GM19455 (cell line): ENCODE data around the gene CYP39A1.

Experiments used
- ATAC-seq: cut with Tn5 transposase; IDR thresholded peaks from one replicate; pipeline ENCODE4 v1.9.1; 2021; ENCODE audit not compliant: unreplicated experiment

The CYP39A1 gene

DNA sequence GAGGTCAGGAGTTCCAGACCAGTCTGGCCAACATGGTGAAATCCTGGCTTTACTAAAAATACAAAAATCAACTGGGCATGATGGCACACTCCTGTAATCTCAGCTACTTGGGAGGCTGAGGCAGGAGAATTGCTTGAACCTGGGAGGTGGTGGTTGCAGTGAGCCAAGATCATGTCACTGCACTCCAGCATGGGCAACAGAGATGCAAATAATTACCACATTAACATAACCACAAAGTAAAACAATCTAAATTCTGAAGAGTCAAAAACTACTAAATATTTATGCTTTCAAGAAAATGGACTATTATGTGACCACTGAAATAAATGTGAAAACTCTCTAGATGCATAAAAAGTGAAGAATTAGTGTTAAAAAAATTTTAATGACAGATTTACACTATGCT lies 59.9 kb downstream of the CYP39A1 start:
- no peak for ATAC-seq

DNA sequence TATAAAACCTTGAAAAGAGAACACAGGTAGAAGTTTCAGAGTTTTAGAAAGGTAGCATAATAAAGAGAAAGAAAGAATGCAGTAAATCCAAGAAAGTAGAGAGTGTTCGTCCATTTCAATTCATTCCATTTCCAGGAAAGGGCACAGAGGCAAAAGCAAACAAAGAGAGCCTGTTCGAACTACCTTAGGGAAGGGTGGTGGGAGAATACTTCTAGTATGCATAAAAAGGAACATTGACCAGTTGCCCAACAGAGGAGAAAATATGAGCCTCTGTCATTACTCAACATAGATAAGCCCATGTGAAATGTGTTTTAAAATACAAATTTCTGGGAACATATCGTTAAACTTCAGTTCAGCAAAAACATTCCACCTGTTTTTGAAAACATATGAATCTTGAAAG lies 60.6 kb downstream of the CYP39A1 start:
- no peak for ATAC-seq

DNA sequence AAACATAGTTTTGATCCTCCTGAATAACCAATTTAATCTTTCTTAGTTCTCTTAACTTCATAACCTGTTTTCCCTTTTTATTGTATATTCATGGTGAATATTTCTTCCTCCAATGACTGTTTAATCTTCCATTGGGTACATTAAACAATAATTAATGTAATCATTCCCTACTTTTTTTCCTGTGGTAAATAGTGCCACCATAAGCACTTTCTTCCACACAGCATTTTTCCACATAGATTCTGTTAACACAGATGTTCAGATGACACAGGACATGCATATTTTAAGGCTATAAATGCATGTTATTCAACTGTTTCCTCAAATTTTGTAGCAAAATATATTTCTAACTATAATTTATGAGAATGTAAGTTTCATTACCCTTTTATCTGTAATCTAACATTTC lies 61.9 kb downstream of the CYP39A1 start:
- ATAC-seq: no peak

DNA sequence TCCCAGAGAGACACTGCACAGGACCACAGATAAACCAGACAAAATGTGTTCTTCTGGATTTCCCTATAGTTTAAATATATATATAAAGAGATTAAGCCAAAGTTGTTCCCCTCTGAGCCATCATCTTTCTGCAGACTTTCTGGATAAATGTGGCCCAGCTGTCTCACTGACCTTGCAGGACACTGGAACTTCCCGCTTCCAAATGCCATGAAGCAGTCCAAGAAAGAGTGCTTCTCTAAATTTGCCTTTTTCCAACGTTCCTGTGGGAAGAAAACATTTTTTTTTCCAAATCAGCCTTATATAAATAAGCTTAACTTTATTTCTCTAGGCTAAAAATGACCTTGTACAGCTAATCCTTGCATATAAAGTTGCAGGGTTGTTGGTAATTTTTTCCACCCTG lies 65.7 kb downstream of the CYP39A1 start:
- ATAC-seq: no peak

DNA sequence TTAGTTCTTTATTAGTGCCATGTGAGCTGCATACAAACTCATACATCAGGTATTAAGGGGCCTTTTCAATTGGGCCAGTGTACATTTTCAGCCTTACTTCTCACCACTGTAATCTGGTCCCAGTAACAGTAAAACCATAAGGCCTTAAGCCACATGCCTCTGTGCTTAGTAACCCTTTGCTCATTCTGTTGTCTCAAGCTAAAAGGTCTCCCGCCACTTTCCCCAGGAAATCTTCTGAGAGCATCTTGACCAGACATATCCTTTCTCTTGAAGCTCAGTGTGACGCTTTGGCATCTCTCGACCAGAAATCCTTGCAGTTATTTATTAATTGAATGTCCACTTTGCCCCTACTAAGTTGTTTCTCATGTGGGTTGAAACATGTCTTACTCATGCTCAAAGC lies 68.0 kb downstream of the CYP39A1 start:
- no peak for ATAC-seq

DNA sequence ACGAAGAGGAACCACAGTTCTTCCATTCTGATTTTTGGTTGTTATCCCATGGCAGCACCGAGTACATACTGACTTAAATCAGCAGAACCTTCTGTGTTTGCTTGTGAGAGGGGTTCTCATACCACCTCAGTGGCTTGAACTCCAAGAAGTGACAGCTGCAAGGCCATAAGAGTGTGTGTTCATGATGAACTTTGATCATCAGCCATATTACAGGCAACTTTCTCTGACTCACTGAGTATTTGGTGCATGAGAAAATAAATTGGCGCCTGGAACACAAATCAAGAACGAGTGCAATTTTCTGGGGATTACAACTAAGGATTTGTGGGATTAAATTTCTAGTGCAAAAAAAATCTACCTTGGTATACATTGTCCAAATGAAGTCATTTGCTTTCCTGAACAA lies 68.9 kb downstream of the CYP39A1 start:
- ATAC-seq: no peak

DNA sequence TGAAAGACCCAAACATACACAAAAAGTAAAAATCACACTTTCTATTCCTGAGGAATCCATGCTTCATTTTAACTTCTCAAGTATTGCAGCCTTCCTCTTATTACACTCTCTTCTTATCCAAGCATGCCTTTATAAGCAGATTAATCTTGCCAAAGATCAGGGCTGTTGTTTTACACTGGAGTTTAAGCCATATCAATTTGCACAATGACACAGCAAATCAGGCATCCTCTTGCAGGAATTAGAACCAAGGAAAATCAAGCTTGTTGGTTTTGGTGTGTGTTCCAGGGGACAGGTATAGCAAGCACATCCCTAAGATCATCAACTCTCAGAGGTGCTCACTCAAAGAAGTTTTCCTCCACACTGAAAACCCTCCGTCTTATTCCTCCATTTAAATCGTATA lies 69.5 kb downstream of the CYP39A1 start:
- no peak for ATAC-seq

DNA sequence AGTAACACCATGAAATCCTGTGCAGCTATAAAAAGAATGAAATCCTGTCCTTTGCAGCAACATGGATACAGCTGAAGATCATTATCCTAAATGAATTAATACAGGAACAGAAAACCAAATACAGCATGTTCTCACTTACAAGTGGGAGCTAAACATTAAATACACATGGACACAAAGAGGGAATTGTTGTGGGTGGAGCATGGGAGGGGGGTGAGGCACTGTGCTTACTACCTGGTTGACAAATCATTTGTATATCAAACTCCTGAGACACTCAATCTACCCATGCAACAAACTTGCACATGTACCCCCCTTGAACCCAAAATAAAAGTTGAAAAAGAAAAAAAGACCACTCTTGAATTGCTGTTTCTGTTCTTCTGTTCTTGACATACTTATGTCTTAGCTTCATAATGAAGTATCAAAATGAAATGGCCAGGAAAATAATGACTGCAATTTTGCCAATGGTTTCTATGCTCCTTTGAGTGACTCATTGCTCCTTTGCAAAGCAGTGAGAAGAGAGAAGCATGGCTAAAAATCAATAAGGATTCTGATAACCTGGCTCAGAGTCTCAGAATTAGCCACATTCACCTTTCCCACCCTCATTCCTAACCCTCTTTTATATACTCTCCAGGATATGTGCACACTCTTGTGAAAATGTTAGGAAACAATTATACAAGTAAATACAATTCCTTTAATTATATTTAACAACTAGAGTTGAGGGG lies 71.0 kb downstream of the CYP39A1 start:
- no peak for ATAC-seq

DNA sequence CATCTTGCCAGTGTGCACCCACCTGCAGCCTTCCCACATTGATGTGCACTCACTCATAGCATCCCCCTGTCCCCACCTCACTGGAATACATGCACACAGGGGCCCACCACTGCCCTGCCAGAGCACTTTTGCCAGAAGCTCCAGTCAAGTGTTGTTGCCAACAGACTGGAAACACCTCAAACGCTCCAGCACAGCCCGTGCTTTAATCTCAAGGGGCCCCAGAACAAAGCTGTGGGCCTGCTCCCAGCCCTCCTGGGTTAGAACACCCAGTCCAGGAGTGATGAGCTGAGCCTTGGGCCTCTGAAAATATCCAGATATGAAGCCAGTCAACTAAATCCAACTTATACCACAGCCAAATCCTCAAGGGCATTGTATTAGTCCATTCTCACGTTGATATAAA lies 77.1 kb downstream of the CYP39A1 start:
- no peak for ATAC-seq

DNA sequence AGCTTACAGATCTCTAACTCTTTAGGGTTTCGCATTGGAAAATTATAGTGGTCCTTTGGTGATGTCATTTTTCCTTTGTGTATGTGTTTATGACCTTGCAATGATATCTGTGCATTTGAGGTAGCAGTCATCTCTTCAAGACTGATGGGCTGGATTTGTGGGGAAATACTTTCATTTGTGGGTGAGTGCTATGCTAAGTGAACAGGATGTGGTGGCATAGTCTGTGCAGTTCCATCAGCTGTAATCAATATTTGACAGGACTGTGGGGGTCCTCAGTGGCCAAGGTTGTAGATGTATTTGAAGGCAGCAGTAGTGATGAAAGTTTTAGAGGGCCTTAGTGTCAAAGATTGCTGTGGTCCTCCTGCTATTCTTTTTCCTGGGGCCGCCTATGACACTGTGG lies 79.5 kb downstream of the CYP39A1 start:
- ATAC-seq: no peak

DNA sequence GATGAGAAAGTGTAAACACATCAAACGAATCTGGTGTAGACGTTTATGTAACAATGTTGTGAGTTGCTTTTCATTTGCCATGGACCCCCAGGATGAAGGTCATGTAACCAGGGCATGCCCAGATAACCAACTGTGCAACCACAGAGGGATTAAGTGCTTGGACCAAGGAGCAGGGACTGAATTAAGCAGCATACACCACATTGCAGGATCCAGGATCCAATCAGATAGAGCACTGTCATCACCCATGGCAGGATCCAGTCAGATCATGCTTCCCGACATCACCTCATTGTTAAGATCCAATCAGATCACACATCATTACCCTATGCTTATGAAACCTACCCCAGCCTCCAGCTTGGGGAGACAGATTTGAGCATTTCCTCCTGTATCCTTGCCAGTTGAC lies 87.1 kb downstream of the CYP39A1 start:
- ATAC-seq: no peak

DNA sequence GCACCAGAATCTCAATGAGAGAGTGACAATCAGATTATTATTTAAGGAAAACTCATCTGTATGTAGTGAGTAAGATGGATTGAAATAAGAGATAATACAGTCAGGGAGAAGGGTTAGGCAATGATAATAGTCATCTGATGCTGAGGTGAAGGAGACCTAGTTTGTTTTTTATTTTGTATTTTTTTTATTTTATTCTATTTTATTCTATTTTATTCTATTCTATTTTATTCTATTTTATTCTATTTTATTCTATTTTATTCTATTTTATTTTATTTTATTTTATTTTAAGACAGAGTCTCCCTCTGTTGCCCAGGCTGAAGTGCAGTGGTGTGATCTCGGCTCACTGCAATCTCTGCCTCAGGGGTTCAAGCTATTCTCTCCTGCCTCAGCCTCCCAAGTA lies 88.7 kb downstream of the CYP39A1 start:
- no peak for ATAC-seq

DNA sequence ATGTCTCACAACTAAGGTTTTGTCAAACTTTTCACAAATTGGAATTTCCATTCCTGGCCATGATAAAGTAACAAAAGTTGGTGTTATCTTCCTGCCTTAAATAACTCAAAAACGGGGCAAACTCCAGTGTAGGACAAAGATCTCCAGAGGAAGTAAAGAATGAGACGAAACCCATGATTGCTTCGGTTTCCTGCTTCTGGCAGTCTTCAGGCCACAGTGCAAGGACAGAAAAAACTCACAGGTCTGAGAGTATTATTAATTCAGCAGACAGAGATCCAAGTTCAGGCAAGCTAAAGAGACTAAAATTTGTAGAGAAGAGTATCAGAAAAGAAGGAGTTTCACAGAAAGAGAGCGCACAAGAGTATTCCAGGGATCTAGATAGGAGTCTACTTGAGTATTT lies 96.6 kb downstream of the CYP39A1 start:
- no peak for ATAC-seq

DNA sequence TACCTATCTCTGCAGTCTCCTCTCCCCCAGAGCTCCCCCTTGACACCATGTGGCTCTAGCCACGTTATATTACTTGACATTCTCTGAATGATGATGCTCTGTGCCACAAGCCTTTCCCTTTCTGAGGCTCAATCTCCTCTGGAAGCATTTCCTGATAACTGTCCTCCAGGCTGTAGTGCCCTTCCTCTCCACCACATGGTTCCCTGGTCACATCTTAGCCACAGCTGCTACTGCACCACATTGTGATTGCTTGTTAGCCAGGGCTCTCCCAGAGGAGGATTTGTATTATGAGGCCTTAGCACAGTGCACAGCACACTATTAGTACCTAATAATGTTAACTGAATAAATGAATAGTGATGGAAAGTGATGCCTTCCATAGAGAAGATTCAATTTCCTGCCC lies 97.5 kb downstream of the CYP39A1 start:
- no peak for ATAC-seq

DNA sequence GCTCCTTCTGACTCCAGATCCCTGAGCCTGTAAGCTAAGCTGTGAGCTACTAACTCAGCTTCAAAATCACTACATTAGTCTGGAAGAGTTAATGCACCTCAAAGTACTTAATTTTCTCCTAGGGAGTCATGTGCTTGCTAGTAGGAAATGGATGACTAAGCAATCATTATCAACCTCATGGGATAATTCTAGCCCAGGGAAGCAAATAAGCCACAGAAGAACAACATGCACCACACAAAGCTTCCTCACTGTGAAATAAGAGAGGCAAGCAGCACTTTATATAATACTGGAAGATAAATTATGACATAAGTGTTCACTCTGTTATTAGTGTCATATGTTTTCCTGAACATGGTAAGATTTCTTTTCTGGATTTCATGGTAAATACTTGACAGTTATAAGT lies 103.5 kb downstream of the CYP39A1 start:
- no peak for ATAC-seq

DNA sequence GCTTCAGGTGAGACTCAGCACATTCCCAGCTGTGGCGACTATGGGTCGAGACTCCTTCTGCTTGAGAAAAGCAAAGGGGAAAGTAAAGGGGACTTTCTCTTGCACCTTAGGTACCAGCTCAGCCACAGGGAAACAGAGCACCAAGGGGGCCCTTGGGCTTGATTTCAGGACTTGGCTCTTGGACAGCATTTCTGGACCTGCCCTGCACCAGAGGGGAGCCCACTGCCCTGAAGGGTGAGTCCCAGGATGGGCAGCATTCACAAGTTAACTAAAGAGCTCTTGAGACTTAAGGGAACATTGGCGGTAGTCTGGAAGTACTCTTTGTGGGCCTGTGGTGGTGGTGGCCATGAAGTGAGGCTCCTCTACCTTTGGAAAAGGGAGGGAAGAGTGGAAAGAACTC lies 111.1 kb downstream of the CYP39A1 start:
- ATAC-seq: no peak

DNA sequence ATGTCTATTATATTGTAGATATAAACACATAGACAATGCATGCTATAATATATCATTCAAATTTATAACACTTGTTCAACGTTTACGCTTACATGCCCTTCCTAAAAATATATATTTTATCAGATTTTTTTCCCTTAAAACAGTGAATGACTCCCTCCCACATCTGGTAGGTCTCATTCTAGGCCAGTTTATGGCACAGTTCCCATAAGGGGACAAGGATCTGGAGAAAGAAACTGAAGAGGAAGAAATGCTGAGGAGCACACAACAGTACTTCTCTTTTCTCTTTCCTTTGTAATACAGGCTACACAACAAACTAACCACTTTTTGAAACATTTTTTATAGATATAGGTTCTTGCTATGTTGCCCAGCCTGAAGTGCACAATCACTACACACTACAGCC lies 112.8 kb downstream of the CYP39A1 start:
- ATAC-seq: no peak

DNA sequence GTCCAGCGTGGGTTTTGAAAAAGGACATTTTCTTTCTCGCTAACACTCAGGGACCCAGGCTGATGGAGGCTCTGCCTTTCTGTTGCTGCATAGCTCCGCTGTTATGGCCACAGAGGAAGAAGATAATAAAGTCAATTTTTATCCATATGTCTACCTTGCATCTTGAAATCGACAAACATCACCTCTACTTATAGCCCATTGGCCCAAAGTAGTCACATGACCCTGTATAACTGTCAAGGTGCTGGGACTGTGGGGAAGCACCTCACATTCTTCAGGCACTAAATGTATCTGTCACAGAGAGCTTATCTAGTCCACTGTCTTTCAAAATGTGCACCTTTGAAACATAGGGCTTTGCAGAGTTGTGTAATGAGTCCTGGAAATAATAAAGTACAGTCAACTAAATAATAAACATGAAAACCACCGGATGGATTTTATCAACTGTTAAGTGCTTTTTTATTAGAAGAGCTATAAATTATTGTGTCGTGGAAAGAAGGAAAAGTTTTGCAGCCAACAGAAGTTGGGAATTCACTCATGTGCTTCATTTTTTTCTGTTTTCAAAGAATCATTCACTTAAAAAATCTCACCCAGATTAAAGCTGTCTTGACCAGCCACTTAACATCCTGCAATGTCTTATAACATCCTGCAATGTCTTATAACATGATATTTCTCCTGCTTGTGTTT lies 113.7 kb downstream of the CYP39A1 start:
- ATAC-seq: no peak

DNA sequence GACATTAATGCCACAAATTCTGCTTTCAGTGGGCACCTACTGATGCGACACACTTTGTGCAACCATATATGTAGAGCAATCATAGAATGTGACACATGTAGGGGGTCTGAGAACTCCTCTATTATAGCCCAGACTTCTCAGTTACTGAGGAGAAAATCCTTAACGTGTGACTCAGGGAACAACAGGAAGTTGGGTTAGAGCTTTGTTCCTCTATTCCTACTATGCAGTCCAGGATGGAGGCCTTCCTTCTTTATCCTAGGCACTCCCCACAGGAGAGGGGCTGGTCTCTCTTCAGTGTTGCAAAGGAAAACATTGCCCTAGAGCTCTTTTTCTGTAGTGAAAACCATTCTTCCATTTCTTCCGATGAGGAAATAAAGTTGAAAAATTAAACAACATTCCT lies 121.7 kb downstream of the CYP39A1 start:
- no peak for ATAC-seq

DNA sequence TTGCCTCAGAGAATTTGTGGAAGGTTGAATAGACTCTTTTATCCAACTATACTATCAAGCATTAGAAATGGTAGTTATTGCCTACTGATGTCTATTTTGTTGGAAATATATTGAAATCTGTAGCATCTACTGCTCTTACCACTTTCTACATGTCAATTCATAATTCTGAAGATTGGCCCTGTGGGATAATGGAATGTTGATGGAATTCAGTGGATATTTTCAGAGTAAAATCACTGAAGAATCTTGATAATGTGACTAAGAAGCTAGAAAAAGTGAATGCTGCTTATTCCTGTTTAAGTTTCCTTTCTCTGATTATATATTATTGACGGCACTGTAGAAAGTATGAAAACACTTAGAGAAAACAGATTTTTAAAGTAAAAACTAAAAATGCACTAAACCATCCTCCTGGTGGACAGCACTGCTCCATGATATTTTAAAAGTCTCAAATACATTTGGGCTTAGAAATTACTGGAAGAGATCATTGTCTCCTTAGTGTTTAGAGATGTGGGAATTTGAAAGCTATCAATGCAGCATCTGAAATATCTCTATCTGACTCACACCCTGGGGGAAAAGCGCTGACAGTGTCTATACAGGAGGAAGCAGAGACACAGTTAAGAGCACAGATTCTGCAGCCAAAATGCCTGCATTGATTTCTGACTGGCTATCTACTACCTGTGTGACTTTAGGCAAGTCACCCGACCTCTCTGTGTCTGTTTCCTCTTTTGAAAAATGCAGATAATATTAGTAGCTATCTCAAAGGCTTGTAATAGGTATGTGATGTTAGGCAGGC lies 123.5 kb downstream of the CYP39A1 start:
- ATAC-seq: no peak

DNA sequence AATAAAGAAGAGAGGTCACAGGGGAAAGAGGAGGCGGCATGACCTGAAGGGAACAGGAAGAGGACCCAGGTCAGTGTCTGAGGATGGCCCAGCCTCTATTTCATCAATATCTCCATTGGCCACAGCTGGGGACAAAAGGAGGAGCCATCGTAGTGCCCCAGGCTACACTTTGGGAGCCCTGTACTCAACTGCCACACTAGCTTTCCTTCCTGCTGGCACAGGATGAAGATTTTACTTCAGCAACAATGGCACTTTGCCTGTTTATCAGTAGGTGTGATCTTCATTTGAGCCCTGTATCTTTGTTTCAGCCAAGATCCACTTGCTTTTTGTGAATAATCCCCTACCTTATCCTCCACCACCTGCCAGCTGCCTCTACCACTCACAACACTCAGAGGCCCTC lies 126.0 kb downstream of the CYP39A1 start:
- ATAC-seq: no peak

DNA sequence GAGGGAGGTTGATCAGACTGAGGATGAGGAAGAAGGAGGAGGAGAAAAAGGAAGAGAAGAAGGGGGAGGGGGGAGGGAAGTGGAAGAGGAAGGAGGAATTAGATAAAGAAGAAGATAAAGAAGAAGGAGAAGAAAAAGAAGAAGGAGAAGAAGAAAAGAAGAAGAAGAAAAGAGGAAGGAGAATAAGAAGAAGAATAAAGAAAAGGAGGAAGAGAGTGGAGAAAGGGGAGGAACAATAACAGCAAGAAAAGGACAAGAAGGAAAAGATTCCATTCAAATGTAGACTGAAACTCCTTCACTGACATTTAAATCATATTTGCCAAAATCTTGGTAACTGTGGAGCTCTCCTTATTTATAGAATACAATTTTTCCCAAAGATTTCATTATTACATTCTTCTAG lies 127.0 kb downstream of the CYP39A1 start:
- ATAC-seq: no peak
